ENCODE results near the gene PRDX6. TPM values are rescaled to one million over a fixed set of nuclear protein-coding genes. Genes with fewer than 3 reads are reported as not detected.
"Not testable (repeated sequence)": the region's sequence is repeated elsewhere in the genome, so short reads cannot be mapped to it uniquely, and the experiment has no call there.

PRDX6 gene
- total RNA-seq, 2 donors from 2014 or later: 483 to 623 TPM

GRCh38 chr1:173489149-173489600 is 12.0 kb downstream of the PRDX6 start:
- peak overlapping the region; percentile 41 for H3K27ac Mint-ChIP-seq
- TF ChIP-seq, protein P1, sequence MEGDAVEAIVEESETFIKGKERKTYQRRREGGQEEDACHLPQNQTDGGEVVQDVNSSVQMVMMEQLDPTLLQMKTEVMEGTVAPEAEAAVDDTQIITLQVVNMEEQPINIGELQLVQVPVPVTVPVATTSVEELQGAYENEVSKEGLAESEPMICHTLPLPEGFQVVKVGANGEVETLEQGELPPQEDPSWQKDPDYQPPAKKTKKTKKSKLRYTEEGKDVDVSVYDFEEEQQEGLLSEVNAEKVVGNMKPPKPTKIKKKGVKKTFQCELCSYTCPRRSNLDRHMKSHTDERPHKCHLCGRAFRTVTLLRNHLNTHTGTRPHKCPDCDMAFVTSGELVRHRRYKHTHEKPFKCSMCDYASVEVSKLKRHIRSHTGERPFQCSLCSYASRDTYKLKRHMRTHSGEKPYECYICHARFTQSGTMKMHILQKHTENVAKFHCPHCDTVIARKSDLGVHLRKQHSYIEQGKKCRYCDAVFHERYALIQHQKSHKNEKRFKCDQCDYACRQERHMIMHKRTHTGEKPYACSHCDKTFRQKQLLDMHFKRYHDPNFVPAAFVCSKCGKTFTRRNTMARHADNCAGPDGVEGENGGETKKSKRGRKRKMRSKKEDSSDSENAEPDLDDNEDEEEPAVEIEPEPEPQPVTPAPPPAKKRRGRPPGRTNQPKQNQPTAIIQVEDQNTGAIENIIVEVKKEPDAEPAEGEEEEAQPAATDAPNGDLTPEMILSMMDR (conservative IDR thresholded peaks at IDR 0.05): peak; percentile 52
- Histone ChIP-seq H3K27me3 (ENCODE audit: control insufficient read depth, insufficient read depth, low read length, poor library complexity, severe bottlenecking) (no peaks in the 10 kb centered on the region), H3K4me3 (ENCODE audit: low read length) (no peak overlapping the region), H3K4me1 (ENCODE audit: control insufficient read depth, insufficient read depth, low read length) (no peaks in the 10 kb centered on the region), H3K36me3 (ENCODE audit: control insufficient read depth, insufficient read depth, low read length) (peaks cover 57% of the 10 kb centered on the region), H3K27ac (ENCODE audit: low read depth, low read length) (no peak overlapping the region), H3K9me3 (ENCODE audit: control insufficient read depth, low read length) (peaks cover 58% of the 10 kb centered on the region), H3K9ac (ENCODE audit: extremely low read depth, low read length, poor library complexity, severe bottlenecking) (no peak overlapping the region)
- H3K4me1 Mint-ChIP-seq: peaks cover 18% of the 10 kb centered on the region
- WGBS, 2 experiments (ENCODE audit: insufficient coverage in 1 of 2, insufficient read length in 1 of 2): 90 to 92% methylated on average over 2 to 5 of the region's 5 CpGs
- H3K36me3 Mint-ChIP-seq (ENCODE audit: low read depth): peaks cover 83% of the 10 kb centered on the region
- H3K9me3 Mint-ChIP-seq: peaks cover 25% of the 10 kb centered on the region
- no peak overlapping the region for H3K4me3 Mint-ChIP-seq
- no peaks in the 10 kb centered on the region for H3K27me3 Mint-ChIP-seq (ENCODE audit: insufficient read depth)
- DNase-seq: peak; percentile 57

- H3K27ac Mint-ChIP-seq: peak overlapping the region; percentile 69
- H3K9me3 Mint-ChIP-seq: peaks cover 32% of the 10 kb centered on the region
- H3K27me3 Mint-ChIP-seq (ENCODE audit: insufficient read depth): no peaks in the 10 kb centered on the region
- 93% methylated on average over 3 of the region's 3 CpGs for WGBS, 2 experiments (ENCODE audit: insufficient coverage in 1 of 2, insufficient read length in 1 of 2)
- peaks cover 65% of the 10 kb centered on the region for H3K9me3 ChIP-seq (ENCODE audit: control insufficient read depth, low read length)
- H3K27ac ChIP-seq (ENCODE audit: low read depth, low read length): no peak overlapping the region
- H3K36me3 Mint-ChIP-seq (ENCODE audit: low read depth): peaks cover 78% of the 10 kb centered on the region
- no peaks in the 10 kb centered on the region for H3K4me1 ChIP-seq (ENCODE audit: control insufficient read depth, insufficient read depth, low read length)
- TF ChIP-seq, protein P1 (conservative IDR thresholded peaks at IDR 0.05): no peak
- no peak overlapping the region for H3K4me3 Mint-ChIP-seq
- H3K36me3 ChIP-seq (ENCODE audit: control insufficient read depth, insufficient read depth, low read length): peaks cover 50% of the 10 kb centered on the region
- peaks cover 18% of the 10 kb centered on the region for H3K4me1 Mint-ChIP-seq
- no peak overlapping the region for H3K4me3 ChIP-seq (ENCODE audit: low read length)
- H3K9ac ChIP-seq (ENCODE audit: extremely low read depth, low read length, poor library complexity, severe bottlenecking): no peak overlapping the region
- no peaks in the 10 kb centered on the region for H3K27me3 ChIP-seq (ENCODE audit: control insufficient read depth, insufficient read depth, low read length, poor library complexity, severe bottlenecking)
- DNase-seq: no peak
These were observed 12.8 kb downstream of the PRDX6 start for GRCh38 chr1:173489929-173490328.

GRCh38 chr1:173491508-173491907 is 14.4 kb downstream of the PRDX6 start:
- H3K9ac ChIP-seq (ENCODE audit: extremely low read depth, low read length, poor library complexity, severe bottlenecking): no peak overlapping the region
- no peaks in the 10 kb centered on the region for H3K27me3 Mint-ChIP-seq (ENCODE audit: insufficient read depth)
- H3K4me3 Mint-ChIP-seq: no peak overlapping the region
- peaks cover 70% of the 10 kb centered on the region for H3K9me3 ChIP-seq (ENCODE audit: control insufficient read depth, low read length)
- H3K9me3 Mint-ChIP-seq: peaks cover 44% of the 10 kb centered on the region
- H3K36me3 Mint-ChIP-seq (ENCODE audit: low read depth): peaks cover 62% of the 10 kb centered on the region
- no peak overlapping the region for H3K27ac Mint-ChIP-seq
- no peaks in the 10 kb centered on the region for H3K27me3 ChIP-seq (ENCODE audit: control insufficient read depth, insufficient read depth, low read length, poor library complexity, severe bottlenecking)
- no peak for DNase-seq
- peaks cover 34% of the 10 kb centered on the region for H3K36me3 ChIP-seq (ENCODE audit: control insufficient read depth, insufficient read depth, low read length)
- H3K4me1 Mint-ChIP-seq: peaks cover 18% of the 10 kb centered on the region
- H3K4me3 ChIP-seq (ENCODE audit: low read length): peak overlapping the region; percentile 13
- H3K27ac ChIP-seq (ENCODE audit: low read depth, low read length): no peak overlapping the region
- TF ChIP-seq, protein P1 (conservative IDR thresholded peaks at IDR 0.05): no peak
- WGBS, 2 experiments (ENCODE audit: insufficient coverage in 1 of 2, insufficient read length in 1 of 2): 98 to 100% methylated on average over 2 of the region's 2 CpGs
- no peaks in the 10 kb centered on the region for H3K4me1 ChIP-seq (ENCODE audit: control insufficient read depth, insufficient read depth, low read length)

DNA sequence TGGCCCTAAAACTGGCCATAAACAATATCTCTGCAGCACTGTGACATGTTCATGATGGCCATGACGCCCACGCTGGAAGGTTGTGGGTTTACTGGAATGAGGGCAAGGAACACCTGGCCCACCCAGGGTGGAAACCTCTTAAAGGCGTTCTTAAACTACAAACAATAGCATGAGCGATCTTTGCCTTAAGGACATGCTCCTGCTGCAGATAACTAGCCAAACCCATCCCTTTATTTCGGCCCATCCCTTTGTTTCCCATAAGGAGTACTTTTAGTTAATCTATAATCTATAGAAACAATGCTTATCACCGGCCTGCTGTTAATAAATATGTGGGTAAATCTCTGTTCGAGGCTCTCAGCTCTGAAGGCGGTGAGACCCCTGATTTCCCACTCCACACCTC is 16.0 kb downstream of the PRDX6 start:
- Histone ChIP-seq H3K9me3 (ENCODE audit: control insufficient read depth, low read length) (peaks cover 78% of the 10 kb centered on the region), H3K36me3 (ENCODE audit: control insufficient read depth, insufficient read depth, low read length) (peaks cover 18% of the 10 kb centered on the region)
- DNase-seq; H3K4me1 ChIP-seq (ENCODE audit: control insufficient read depth, insufficient read depth, low read length); H3K4me3 ChIP-seq (ENCODE audit: low read length); H3K27me3 ChIP-seq (ENCODE audit: control insufficient read depth, insufficient read depth, low read length, poor library complexity, severe bottlenecking); H3K27me3 Mint-ChIP-seq (ENCODE audit: insufficient read depth); H3K4me3 Mint-ChIP-seq; H3K9ac ChIP-seq (ENCODE audit: extremely low read depth, low read length, poor library complexity, severe bottlenecking); H3K27ac ChIP-seq (ENCODE audit: low read depth, low read length); H3K27ac Mint-ChIP-seq: not testable (repeated sequence)
- 82 to 90% methylated on average over 2 to 6 of the region's 8 CpGs for WGBS, 2 experiments (ENCODE audit: insufficient coverage in 1 of 2, insufficient read length in 1 of 2)
- peaks cover 48% of the 10 kb centered on the region for H3K36me3 Mint-ChIP-seq (ENCODE audit: low read depth)
- H3K9me3 Mint-ChIP-seq: peaks cover 54% of the 10 kb centered on the region
- peaks cover 13% of the 10 kb centered on the region for H3K4me1 Mint-ChIP-seq

All from endodermal cell (in vitro differentiated cells).